HepG2 (cell line): Measurements from ENCODE around the gene UCKL1. TPM values are rescaled to one million over a fixed set of nuclear protein-coding genes. Genes with fewer than 3 reads are reported as not detected.
A peak's percentile ranks its signal among the peaks of the same experiment; 100 is the strongest.

Experiments
- ATM ChIP-seq: fragments of 450-650 bp; IDR thresholded peaks from 2 replicates; pipeline ENCODE4 v1.7.1; 2017; ENCODE audit warnings: mild to moderate bottlenecking, borderline replicate concordance
- ESRRA ChIP-seq: sonication (generic); formaldehyde crosslinking; IDR thresholded peaks from 2 replicates; pipeline ENCODE4 v1.5.1; 2020; ENCODE audit warnings: mild to moderate bottlenecking, low read depth, missing genetic modification reagents
- GATAD2A ChIP-seq: IDR thresholded peaks from 2 replicates; pipeline ENCODE4 v1.6.1; 2016
- HOXD1 ChIP-seq: sonication (generic); formaldehyde crosslinking; IDR thresholded peaks from 2 replicates; pipeline ENCODE4 v1.5.0; 2020; ENCODE audit warnings: missing genetic modification reagents
- MIER3 ChIP-seq: IDR thresholded peaks from 2 replicates; pipeline ENCODE4 v1.6.1; 2016; ENCODE audit warnings: missing compliant biosample characterization, borderline replicate concordance
- MTA3 ChIP-seq: sonication (generic); formaldehyde crosslinking; IDR thresholded peaks from 2 replicates; pipeline ENCODE4 v1.4.0; 2020; ENCODE audit warnings: missing genetic modification reagents
- POLR2G ChIP-seq: fragments of 200-400 bp; formaldehyde crosslinking; IDR thresholded peaks from 2 replicates; pipeline ENCODE4 v1.6.1; 2018; ENCODE audit warnings: mild to moderate bottlenecking, low read depth, low read length, moderate library complexity
- PPARG ChIP-seq: conservative IDR thresholded peaks from 2 replicates; pipeline ENCODE4 v1.6.1; 2016; ENCODE audit warnings: missing biosample characterization, missing genetic modification reagents
- PRMT3 ChIP-seq: sonication (generic); formaldehyde crosslinking; IDR thresholded peaks from 2 replicates; pipeline ENCODE4 v1.8.1; 2022; ENCODE audit warnings: low read depth, mild to moderate bottlenecking, moderate library complexity, missing genetic modification reagents, borderline replicate concordance
- SALL2 ChIP-seq: sonication (generic); formaldehyde crosslinking; IDR thresholded peaks from 2 replicates; pipeline ENCODE4 v1.8.1; 2023; ENCODE audit warnings: mild to moderate bottlenecking, missing genetic modification reagents, inconsistent platforms
- ZNF124 ChIP-seq: sonication (generic); formaldehyde crosslinking; IDR thresholded peaks from 2 replicates; pipeline ENCODE4 v1.4.0; 2020; ENCODE audit warnings: missing genetic modification reagents
- ZNF367 ChIP-seq: sonication (generic); formaldehyde crosslinking; IDR thresholded peaks from 2 replicates; pipeline ENCODE4 v1.4.0; 2020; ENCODE audit warnings: missing genetic modification reagents, borderline replicate concordance
- ZNF557 ChIP-seq: sonication (generic); formaldehyde crosslinking; IDR thresholded peaks from 2 replicates; pipeline ENCODE4 v1.4.0; 2020; ENCODE audit warnings: missing genetic modification reagents
- ZNF605 ChIP-seq: sonication (generic); formaldehyde crosslinking; IDR thresholded peaks from 2 replicates; pipeline ENCODE4 v1.8.0; 2022; ENCODE audit warnings: mild to moderate bottlenecking, missing genetic modification reagents
- ZNF780A ChIP-seq: sonication (generic); formaldehyde crosslinking; IDR thresholded peaks from 2 replicates; pipeline ENCODE4 v1.8.0; 2022; ENCODE audit warnings: mild to moderate bottlenecking, missing genetic modification reagents, moderate library complexity
- ZNF816 ChIP-seq: sonication (generic); formaldehyde crosslinking; IDR thresholded peaks from 2 replicates; pipeline ENCODE4 v1.8.0; 2022; ENCODE audit warnings: missing genetic modification reagents, mild to moderate bottlenecking, borderline replicate concordance
- polyA plus RNA-seq, 8 experiments: library from polyadenylated mRNA; depleted of rRNA in 3 of 8; stranded (reverse) in 7 of 8; unstranded in 1 of 8; fragments of >200 nt; fragmentation: Illumina TruSeq in 4 of 8; extraction: Trizol in 4 of 8; gene quantifications; 2 replicates each; pipeline versions ENCODE4 v1.2.1 to v1.2.3, GENCODE V29; 2011 to 2016; ENCODE audit warnings: low read depth in 4 of 8, missing spikeins in 1 of 8, mixed read lengths in 1 of 8; ENCODE audit not compliant: insufficient read depth in 1 of 8
- total RNA-seq, 5 experiments: library from RNA; depleted of rRNA; stranded (reverse); fragments of >200 nt; fragmentation: Illumina TruSeq; extraction: Trizol; gene quantifications; 2 replicates each; pipeline ENCODE4 v1.2.3, GENCODE V29; 2016; ENCODE audit warnings: low read depth in 1 of 5
- TF ChIP-seq, protein P1 (sequence below): sonication (generic); formaldehyde crosslinking; IDR thresholded peaks from 2 replicates; pipeline ENCODE4 v1.4.0; 2020; ENCODE audit warnings: missing genetic modification reagents, borderline replicate concordance
- TF ChIP-seq, protein P2 (sequence below): sonication (generic); formaldehyde crosslinking; conservative IDR thresholded peaks from 2 replicates; pipeline ENCODE4 v1.4.0; 2020; ENCODE audit warnings: missing genetic modification reagents
- TF ChIP-seq, protein P3 (sequence below): IDR thresholded peaks from 2 replicates; pipeline ENCODE4 v1.4.0; 2020; ENCODE audit warnings: mild to moderate bottlenecking, missing genetic modification reagents

The UCKL1 gene
- total and polyA plus RNA-seq, 2 of the 13 experiments (the other 11 are each of a cell fraction or from before 2014, with no cell fraction given) = 50.2 to 126 TPM

DNA sequence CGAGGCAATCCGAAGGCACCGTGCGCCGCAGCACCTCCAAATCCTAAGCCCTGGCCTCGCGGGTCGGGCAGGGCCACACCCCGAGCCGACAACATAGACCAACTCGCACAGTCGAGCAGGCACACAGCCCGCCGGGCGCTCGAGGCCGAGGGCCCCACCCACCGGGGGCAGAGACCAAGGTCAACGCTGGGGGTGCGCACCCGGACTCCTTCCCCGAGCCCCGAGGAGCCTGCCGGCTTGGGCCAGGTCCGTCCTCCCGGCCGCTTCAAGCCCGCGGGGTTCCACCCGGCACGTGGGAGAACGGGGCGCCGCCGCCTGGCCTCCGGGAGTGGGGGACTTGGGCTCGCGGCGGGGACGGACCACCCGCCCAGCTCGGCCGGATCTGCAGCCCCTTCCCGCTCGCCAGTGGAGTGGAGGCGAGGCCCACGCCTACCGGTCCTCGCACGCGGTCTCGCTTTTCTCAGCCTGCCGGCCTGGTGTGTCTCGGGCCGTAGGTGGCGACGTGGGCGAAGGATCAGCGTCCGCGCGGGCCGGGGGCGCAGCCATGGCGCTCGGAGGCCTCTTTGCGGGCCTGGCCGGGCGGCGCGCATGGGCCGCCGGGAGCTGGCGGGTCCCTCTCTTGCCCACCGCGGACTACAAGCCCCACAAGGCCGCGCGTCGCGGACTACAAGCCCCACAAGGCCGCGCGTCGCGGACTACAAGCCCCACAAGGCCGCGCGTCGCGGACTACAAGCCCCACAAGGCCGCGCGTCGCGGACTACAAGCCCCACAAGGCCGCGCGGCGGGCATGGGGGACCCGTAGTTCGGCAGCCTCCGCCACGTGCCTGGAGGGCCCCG, at the start of gene UCKL1 (continued):
- TF ChIP-seq, protein P1, sequence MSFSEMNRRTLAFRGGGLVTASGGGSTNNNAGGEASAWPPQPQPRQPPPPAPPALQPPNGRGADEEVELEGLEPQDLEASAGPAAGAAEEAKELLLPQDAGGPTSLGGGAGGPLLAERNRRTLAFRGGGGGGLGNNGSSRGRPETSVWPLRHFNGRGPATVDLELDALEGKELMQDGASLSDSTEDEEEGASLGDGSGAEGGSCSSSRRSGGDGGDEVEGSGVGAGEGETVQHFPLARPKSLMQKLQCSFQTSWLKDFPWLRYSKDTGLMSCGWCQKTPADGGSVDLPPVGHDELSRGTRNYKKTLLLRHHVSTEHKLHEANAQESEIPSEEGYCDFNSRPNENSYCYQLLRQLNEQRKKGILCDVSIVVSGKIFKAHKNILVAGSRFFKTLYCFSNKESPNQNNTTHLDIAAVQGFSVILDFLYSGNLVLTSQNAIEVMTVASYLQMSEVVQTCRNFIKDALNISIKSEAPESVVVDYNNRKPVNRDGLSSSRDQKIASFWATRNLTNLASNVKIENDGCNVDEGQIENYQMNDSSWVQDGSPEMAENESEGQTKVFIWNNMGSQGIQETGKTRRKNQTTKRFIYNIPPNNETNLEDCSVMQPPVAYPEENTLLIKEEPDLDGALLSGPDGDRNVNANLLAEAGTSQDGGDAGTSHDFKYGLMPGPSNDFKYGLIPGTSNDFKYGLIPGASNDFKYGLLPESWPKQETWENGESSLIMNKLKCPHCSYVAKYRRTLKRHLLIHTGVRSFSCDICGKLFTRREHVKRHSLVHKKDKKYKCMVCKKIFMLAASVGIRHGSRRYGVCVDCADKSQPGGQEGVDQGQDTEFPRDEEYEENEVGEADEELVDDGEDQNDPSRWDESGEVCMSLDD (CRISPR knock-in tag) = peak; percentile 98
- TF ChIP-seq ZNF780A (CRISPR knock-in tag) (peak; percentile 81), ZNF816 (CRISPR knock-in tag) (peak; percentile 73; the same call in 1 of the 2 replicates), ZNF557 (CRISPR knock-in tag) (peak; percentile 88; the same call in 1 of the 2 replicates), ATM (no peak), PPARG (CRISPR knock-in tag) (peak; percentile 81; the same call in 1 of the 2 replicates), GATAD2A (peak; percentile 71), HOXD1 (CRISPR knock-in tag) (peak; percentile 86), MTA3 (CRISPR knock-in tag) (no peak; the same call in 1 of the 2 replicates), PRMT3 (no peak; the same call in 1 of the 2 replicates), ZNF367 (peak; percentile 95), ESRRA (CRISPR knock-in tag) (peak; percentile 99), ZNF124 (peak; percentile 93), MIER3 (CRISPR knock-in tag) (peak; percentile 87; the same call in 1 of the 2 replicates), POLR2G (peak; percentile 96), ZNF605 (CRISPR knock-in tag) (peak; percentile 94), SALL2 (CRISPR knock-in tag) (peak; percentile 100)
- TF ChIP-seq, protein P2, sequence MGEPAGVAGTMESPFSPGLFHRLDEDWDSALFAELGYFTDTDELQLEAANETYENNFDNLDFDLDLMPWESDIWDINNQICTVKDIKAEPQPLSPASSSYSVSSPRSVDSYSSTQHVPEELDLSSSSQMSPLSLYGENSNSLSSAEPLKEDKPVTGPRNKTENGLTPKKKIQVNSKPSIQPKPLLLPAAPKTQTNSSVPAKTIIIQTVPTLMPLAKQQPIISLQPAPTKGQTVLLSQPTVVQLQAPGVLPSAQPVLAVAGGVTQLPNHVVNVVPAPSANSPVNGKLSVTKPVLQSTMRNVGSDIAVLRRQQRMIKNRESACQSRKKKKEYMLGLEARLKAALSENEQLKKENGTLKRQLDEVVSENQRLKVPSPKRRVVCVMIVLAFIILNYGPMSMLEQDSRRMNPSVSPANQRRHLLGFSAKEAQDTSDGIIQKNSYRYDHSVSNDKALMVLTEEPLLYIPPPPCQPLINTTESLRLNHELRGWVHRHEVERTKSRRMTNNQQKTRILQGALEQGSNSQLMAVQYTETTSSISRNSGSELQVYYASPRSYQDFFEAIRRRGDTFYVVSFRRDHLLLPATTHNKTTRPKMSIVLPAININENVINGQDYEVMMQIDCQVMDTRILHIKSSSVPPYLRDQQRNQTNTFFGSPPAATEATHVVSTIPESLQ (CRISPR knock-in tag) = peak; percentile 77
- TF ChIP-seq, protein P3, sequence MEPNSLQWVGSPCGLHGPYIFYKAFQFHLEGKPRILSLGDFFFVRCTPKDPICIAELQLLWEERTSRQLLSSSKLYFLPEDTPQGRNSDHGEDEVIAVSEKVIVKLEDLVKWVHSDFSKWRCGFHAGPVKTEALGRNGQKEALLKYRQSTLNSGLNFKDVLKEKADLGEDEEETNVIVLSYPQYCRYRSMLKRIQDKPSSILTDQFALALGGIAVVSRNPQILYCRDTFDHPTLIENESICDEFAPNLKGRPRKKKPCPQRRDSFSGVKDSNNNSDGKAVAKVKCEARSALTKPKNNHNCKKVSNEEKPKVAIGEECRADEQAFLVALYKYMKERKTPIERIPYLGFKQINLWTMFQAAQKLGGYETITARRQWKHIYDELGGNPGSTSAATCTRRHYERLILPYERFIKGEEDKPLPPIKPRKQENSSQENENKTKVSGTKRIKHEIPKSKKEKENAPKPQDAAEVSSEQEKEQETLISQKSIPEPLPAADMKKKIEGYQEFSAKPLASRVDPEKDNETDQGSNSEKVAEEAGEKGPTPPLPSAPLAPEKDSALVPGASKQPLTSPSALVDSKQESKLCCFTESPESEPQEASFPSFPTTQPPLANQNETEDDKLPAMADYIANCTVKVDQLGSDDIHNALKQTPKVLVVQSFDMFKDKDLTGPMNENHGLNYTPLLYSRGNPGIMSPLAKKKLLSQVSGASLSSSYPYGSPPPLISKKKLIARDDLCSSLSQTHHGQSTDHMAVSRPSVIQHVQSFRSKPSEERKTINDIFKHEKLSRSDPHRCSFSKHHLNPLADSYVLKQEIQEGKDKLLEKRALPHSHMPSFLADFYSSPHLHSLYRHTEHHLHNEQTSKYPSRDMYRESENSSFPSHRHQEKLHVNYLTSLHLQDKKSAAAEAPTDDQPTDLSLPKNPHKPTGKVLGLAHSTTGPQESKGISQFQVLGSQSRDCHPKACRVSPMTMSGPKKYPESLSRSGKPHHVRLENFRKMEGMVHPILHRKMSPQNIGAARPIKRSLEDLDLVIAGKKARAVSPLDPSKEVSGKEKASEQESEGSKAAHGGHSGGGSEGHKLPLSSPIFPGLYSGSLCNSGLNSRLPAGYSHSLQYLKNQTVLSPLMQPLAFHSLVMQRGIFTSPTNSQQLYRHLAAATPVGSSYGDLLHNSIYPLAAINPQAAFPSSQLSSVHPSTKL = peak; percentile 87
